HepG2 (cell line): ENCODE results near the gene SDK1. TPM values are rescaled to one million over a fixed set of nuclear protein-coding genes. Genes with fewer than 3 reads are reported as not detected.
A peak's percentile ranks its signal among the peaks of the same experiment; 100 is the strongest.

Experiments used
- ATF5 ChIP-seq: sonication (generic); formaldehyde crosslinking; IDR thresholded peaks from 2 replicates; pipeline ENCODE4 v1.4.0; 2020; ENCODE audit warnings: mild to moderate bottlenecking, low read depth, missing genetic modification reagents
- E2F1 ChIP-seq: sonication (generic); formaldehyde crosslinking; IDR thresholded peaks from 2 replicates; pipeline ENCODE4 v1.5.0; 2020; ENCODE audit warnings: missing genetic modification reagents
- EZH2 ChIP-seq: conservative IDR thresholded peaks from 2 replicates; pipeline ENCODE4 v1.6.1; 2012; ENCODE audit warnings: mild to moderate bottlenecking, low read depth, low read length, moderate library complexity
- FOXO1 ChIP-seq: sonication (generic); formaldehyde crosslinking; IDR thresholded peaks from 2 replicates; pipeline ENCODE4 v1.4.0; 2020; ENCODE audit warnings: missing genetic modification reagents
- GFI1 ChIP-seq: sonication (generic); formaldehyde crosslinking; IDR thresholded peaks from 2 replicates; pipeline ENCODE4 v1.5.0; 2020; ENCODE audit warnings: missing genetic modification reagents, mild to moderate bottlenecking, borderline replicate concordance
- MATR3 ChIP-seq: sonication (generic); formaldehyde crosslinking; IDR thresholded peaks from 2 replicates; pipeline ENCODE4 v1.4.0; 2020; ENCODE audit warnings: missing genetic modification reagents
- MED13 ChIP-seq: sonication (generic); formaldehyde crosslinking; IDR thresholded peaks from 2 replicates; pipeline ENCODE4 v1.5.0; 2020; ENCODE audit warnings: missing genetic modification reagents
- MXD4 ChIP-seq: IDR thresholded peaks from 2 replicates; pipeline ENCODE4 v1.6.1; 2016; ENCODE audit warnings: mild to moderate bottlenecking, missing biosample characterization, missing genetic modification reagents
- NCOA5 ChIP-seq: sonication (generic); formaldehyde crosslinking; IDR thresholded peaks from 2 replicates; pipeline ENCODE4 v1.4.0; 2020; ENCODE audit warnings: missing genetic modification reagents
- ZBTB21 ChIP-seq: sonication (generic); formaldehyde crosslinking; IDR thresholded peaks from 2 replicates; pipeline ENCODE4 v1.4.0; 2020; ENCODE audit warnings: missing genetic modification reagents
- ZBTB8A ChIP-seq: sonication (generic); formaldehyde crosslinking; IDR thresholded peaks from 2 replicates; pipeline ENCODE4 v1.4.0; 2020; ENCODE audit warnings: mild to moderate bottlenecking, low read depth, missing genetic modification reagents, borderline replicate concordance
- ZFP36 ChIP-seq: fragments of 150-350 bp; IDR thresholded peaks from 2 replicates; pipeline ENCODE4 v1.6.1; 2018; ENCODE audit warnings: borderline replicate concordance, low read length, low read depth; ENCODE audit not compliant: partially characterized antibody
- ZFP37 ChIP-seq: sonication (generic); formaldehyde crosslinking; IDR thresholded peaks from 2 replicates; pipeline ENCODE4 v1.4.0; 2020; ENCODE audit warnings: missing genetic modification reagents, borderline replicate concordance
- ZNF616 ChIP-seq: sonication (generic); formaldehyde crosslinking; IDR thresholded peaks from 2 replicates; pipeline ENCODE4 v1.5.0; 2020; ENCODE audit warnings: low read depth, mild to moderate bottlenecking, missing genetic modification reagents
- ZNF784 ChIP-seq: sonication (generic); formaldehyde crosslinking; IDR thresholded peaks from 2 replicates; pipeline ENCODE4 v1.5.1; 2020; ENCODE audit warnings: missing genetic modification reagents, mild to moderate bottlenecking, borderline replicate concordance
- ZNF878 ChIP-seq: sonication (generic); formaldehyde crosslinking; IDR thresholded peaks from 2 replicates; pipeline ENCODE4 v1.8.1; 2023; ENCODE audit warnings: mild to moderate bottlenecking, missing genetic modification reagents, moderate library complexity
- polyA plus RNA-seq, 8 experiments: library from polyadenylated mRNA; depleted of rRNA in 3 of 8; stranded (reverse) in 7 of 8; unstranded in 1 of 8; fragments of >200 nt; fragmentation: Illumina TruSeq in 4 of 8; extraction: Trizol in 4 of 8; gene quantifications; 2 replicates each; pipeline versions ENCODE4 v1.2.1 to v1.2.3, GENCODE V29; 2011 to 2016; ENCODE audit warnings: low read depth in 4 of 8, missing spikeins in 1 of 8, mixed read lengths in 1 of 8; ENCODE audit not compliant: insufficient read depth in 1 of 8
- total RNA-seq, 5 experiments: library from RNA; depleted of rRNA; stranded (reverse); fragments of >200 nt; fragmentation: Illumina TruSeq; extraction: Trizol; gene quantifications; 2 replicates each; pipeline ENCODE4 v1.2.3, GENCODE V29; 2016; ENCODE audit warnings: low read depth in 1 of 5
- TF ChIP-seq, protein P1 (sequence below): IDR thresholded peaks from 2 replicates; pipeline ENCODE4 v1.6.1; 2016; ENCODE audit warnings: missing biosample characterization, missing genetic modification reagents, low read depth
- TF ChIP-seq, protein P2 (sequence below): sonication (generic); formaldehyde crosslinking; conservative IDR thresholded peaks from 2 replicates; pipeline ENCODE4 v1.8.0; 2022; ENCODE audit warnings: mild to moderate bottlenecking, moderate library complexity, missing genetic modification reagents
- TF ChIP-seq, protein P3 (sequence below): sonication (generic); formaldehyde crosslinking; IDR thresholded peaks from 2 replicates; pipeline ENCODE4 v1.5.0; 2020; ENCODE audit warnings: mild to moderate bottlenecking, missing genetic modification reagents
- TF ChIP-seq, protein P4 (sequence below): sonication (generic); formaldehyde crosslinking; IDR thresholded peaks from 2 replicates; pipeline ENCODE4 v1.9.0; 2021; ENCODE audit warnings: missing genetic modification reagents, borderline replicate concordance

Gene SDK1
- total and polyA plus RNA-seq, 2 of the 13 experiments (the other 11 are each of a cell fraction or from before 2014, with no cell fraction given): 0.35 to 2.4 TPM

DNA sequence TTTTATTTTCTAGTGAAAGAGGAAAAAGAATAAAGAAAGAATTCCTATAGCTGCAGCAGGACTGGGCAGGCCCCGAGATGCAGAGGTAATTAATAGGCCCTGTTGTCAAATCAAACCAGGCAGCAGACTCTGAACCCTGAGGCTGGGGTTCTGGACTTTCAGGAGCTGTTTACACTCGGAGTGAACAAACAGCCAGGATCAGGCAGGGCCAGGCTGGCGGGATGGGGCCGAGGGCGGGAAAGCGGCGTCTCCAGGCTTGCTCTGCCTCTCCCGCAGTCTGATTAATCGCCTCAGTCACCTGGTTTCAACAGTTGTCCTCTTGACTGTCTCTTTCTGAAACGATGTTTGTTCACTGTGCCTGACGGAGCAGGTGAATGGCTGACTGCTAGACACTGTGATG lies 705.6 kb downstream of the SDK1 start (continued):
- TF ChIP-seq, protein P1, sequence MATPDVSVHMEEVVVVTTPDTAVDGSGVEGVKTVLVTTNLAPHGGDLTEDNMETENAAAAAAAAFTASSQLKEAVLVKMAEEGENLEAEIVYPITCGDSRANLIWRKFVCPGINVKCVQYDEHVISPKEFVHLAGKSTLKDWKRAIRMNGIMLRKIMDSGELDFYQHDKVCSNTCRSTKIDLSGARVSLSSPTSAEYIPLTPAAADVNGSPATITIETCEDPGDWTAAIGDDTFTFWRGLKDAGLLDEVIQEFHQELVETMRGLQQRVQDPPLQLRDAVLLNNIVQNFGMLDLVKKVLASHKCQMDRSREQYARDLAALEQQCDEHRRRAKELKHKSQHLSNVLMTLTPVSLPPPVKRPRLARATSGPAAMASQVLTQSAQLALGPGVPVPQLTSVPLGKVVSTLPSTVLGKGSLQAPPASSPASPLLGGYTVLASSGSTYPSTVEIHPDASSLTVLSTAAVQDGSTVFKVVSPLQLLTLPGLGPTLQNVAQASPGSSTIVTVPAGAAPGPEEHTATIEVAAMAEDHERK (CRISPR knock-in tag): no peak
- TF ChIP-seq ZBTB21 (no peak), MED13 (CRISPR knock-in tag) (no peak), GFI1 (CRISPR knock-in tag) (peak; percentile 58; the same call in 1 of the 2 replicates), ZFP36 (no peak), MXD4 (no peak), MATR3 (CRISPR knock-in tag) (no peak), FOXO1 (CRISPR knock-in tag) (peak; percentile 95), ATF5 (CRISPR knock-in tag) (no peak), ZNF878 (CRISPR knock-in tag) (0 out of 2 replicates have a peak, but pooled peaks have one; percentile 32), EZH2 (no peak), E2F1 (CRISPR knock-in tag) (peak; percentile 90), ZNF784 (CRISPR knock-in tag) (no peak), ZNF616 (CRISPR knock-in tag) (no peak), ZBTB8A (CRISPR knock-in tag) (no peak), NCOA5 (CRISPR knock-in tag) (no peak), ZFP37 (CRISPR knock-in tag) (no peak)
- TF ChIP-seq, protein P2, sequence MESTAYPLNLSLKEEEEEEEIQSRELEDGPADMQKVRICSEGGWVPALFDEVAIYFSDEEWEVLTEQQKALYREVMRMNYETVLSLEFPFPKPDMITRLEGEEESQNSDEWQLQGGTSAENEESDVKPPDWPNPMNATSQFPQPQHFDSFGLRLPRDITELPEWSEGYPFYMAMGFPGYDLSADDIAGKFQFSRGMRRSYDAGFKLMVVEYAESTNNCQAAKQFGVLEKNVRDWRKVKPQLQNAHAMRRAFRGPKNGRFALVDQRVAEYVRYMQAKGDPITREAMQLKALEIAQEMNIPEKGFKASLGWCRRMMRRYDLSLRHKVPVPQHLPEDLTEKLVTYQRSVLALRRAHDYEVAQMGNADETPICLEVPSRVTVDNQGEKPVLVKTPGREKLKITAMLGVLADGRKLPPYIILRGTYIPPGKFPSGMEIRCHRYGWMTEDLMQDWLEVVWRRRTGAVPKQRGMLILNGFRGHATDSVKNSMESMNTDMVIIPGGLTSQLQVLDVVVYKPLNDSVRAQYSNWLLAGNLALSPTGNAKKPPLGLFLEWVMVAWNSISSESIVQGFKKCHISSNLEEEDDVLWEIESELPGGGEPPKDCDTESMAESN (CRISPR knock-in tag): no peak
- TF ChIP-seq, protein P3, sequence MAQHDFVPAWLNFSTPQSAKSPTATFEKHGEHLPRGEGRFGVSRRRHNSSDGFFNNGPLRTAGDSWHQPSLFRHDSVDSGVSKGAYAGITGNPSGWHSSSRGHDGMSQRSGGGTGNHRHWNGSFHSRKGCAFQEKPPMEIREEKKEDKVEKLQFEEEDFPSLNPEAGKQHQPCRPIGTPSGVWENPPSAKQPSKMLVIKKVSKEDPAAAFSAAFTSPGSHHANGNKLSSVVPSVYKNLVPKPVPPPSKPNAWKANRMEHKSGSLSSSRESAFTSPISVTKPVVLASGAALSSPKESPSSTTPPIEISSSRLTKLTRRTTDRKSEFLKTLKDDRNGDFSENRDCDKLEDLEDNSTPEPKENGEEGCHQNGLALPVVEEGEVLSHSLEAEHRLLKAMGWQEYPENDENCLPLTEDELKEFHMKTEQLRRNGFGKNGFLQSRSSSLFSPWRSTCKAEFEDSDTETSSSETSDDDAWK (CRISPR knock-in tag): no peak
- TF ChIP-seq, protein P4, sequence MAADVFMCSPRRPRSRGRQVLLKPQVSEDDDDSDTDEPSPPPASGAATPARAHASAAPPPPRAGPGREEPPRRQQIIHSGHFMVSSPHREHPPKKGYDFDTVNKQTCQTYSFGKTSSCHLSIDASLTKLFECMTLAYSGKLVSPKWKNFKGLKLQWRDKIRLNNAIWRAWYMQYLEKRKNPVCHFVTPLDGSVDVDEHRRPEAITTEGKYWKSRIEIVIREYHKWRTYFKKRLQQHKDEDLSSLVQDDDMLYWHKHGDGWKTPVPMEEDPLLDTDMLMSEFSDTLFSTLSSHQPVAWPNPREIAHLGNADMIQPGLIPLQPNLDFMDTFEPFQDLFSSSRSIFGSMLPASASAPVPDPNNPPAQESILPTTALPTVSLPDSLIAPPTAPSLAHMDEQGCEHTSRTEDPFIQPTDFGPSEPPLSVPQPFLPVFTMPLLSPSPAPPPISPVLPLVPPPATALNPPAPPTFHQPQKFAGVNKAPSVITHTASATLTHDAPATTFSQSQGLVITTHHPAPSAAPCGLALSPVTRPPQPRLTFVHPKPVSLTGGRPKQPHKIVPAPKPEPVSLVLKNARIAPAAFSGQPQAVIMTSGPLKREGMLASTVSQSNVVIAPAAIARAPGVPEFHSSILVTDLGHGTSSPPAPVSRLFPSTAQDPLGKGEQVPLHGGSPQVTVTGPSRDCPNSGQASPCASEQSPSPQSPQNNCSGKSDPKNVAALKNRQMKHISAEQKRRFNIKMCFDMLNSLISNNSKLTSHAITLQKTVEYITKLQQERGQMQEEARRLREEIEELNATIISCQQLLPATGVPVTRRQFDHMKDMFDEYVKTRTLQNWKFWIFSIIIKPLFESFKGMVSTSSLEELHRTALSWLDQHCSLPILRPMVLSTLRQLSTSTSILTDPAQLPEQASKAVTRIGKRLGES: no peak
